Cardiac muscle cell (in vitro differentiated cells and primary cell): ENCODE results near the gene PTPRK. TPM values are rescaled to one million over a fixed set of nuclear protein-coding genes. Genes with fewer than 3 reads are reported as not detected.

Source experiments
- DNase-seq, 2 donors: peaks; one replicate each; pipeline versions ENCODE4 v3.0.0 to v3.0.0-alpha.2; 2010 to 2017; ENCODE audit warnings: low read depth in 1 of 2, low spot score in 1 of 2
- H3K27ac ChIP-seq: fragments of 200-600 bp; sonication (generic); 2 replicates; pipeline ENCODE4 v1.5.1; 2016
- H3K27me3 ChIP-seq: fragments of 200-600 bp; sonication (generic); 2 replicates; pipeline ENCODE4 v1.6.0; 2016; ENCODE audit warnings: control low read depth
- H3K36me3 ChIP-seq: fragments of 200-600 bp; sonication (generic); 2 replicates; pipeline ENCODE4 v1.5.1; 2016; ENCODE audit warnings: control low read depth
- H3K4me1 ChIP-seq: fragments of 200-600 bp; sonication (generic); 2 replicates; pipeline ENCODE4 v1.8.1; 2017; ENCODE audit warnings: low read depth, mild to moderate bottlenecking, mixed run types
- H3K4me3 ChIP-seq: fragments of 200-600 bp; sonication (generic); 2 replicates; pipeline ENCODE4 v1.5.1; 2016; ENCODE audit warnings: mild to moderate bottlenecking
- H3K9me3 ChIP-seq: fragments of 200-600 bp; sonication (generic); 2 replicates; pipeline ENCODE4 v1.5.1; 2017; ENCODE audit warnings: low read depth, mild to moderate bottlenecking, control low read depth
- polyA plus RNA-seq: library from polyadenylated mRNA; unstranded; fragments of >200 nt; fragmentation: Nextera tagmentation; extraction: Ambion mirVana; gene quantifications from 2 replicates; pipeline ENCODE4 v1.2.1, GENCODE V29; 2016
- total RNA-seq: library from RNA; depleted of rRNA; stranded (reverse); fragments of >200 nt; gene quantifications from 2 replicates; pipeline ENCODE4 v1.2.3, GENCODE V29; 2016
- TF ChIP-seq, protein P1 (sequence below): IDR thresholded peaks from 2 replicates; pipeline ENCODE4 v1.5.1; 2012; ENCODE audit warnings: low read depth, mild to moderate bottlenecking, low read length

The PTPRK gene
- total and polyA plus RNA-seq, 2 experiments from 2014 or later, result 48.3 to 73.1 TPM

DNA sequence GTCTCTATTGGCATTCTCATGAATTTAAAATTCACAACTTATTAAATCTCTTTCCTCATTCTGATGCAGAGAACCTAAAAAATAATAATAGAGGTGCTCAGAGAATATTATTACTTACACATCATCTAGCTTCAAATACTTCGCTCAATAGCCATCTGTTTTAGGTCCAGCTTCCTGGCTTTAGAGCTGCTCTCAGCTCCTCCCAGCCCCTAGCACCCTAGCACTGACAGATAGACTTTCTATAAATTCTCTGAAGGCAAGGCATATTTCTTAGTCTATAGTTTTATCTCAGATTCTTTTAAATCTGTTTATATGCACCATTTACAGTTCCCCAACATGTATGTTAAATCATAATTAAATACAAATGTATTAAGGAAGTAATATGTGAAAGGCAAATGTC lies 281.3 kb downstream of the PTPRK start:
- TF ChIP-seq, protein P1, sequence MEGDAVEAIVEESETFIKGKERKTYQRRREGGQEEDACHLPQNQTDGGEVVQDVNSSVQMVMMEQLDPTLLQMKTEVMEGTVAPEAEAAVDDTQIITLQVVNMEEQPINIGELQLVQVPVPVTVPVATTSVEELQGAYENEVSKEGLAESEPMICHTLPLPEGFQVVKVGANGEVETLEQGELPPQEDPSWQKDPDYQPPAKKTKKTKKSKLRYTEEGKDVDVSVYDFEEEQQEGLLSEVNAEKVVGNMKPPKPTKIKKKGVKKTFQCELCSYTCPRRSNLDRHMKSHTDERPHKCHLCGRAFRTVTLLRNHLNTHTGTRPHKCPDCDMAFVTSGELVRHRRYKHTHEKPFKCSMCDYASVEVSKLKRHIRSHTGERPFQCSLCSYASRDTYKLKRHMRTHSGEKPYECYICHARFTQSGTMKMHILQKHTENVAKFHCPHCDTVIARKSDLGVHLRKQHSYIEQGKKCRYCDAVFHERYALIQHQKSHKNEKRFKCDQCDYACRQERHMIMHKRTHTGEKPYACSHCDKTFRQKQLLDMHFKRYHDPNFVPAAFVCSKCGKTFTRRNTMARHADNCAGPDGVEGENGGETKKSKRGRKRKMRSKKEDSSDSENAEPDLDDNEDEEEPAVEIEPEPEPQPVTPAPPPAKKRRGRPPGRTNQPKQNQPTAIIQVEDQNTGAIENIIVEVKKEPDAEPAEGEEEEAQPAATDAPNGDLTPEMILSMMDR, result no peak
- no peak overlapping the region for H3K4me3 ChIP-seq
- H3K9me3 ChIP-seq, result no peaks in the 10 kb centered on the region
- no peaks in the 10 kb centered on the region for H3K27me3 ChIP-seq
- H3K4me1 ChIP-seq, result peaks cover 13% of the 10 kb centered on the region
- peaks cover 8% of the 10 kb centered on the region for H3K36me3 ChIP-seq
- no peak for DNase-seq
- no peak overlapping the region for H3K27ac ChIP-seq

DNA sequence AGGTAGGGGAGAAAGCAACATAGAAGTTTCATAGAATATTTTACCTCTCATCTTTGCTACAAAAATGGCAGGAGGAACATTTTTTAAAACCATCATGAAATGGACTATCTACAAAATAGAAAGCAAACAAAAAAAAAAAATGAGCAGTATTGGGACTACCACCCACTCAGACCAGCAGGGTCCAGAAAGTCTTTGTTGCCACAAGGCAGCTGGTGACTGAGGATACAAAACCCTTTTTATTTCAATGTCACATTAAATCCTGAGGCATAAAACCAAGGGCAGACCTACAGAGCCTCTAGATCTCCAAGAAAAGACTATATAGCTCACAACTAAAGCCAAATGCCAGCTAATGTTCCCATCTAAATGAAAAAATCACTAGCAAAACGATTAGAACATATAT lies 282.2 kb downstream of the PTPRK start:
- Histone ChIP-seq H3K36me3 (peaks cover 8% of the 10 kb centered on the region), H3K27ac (no peak overlapping the region), H3K9me3 (no peaks in the 10 kb centered on the region), H3K4me1 (peaks cover 13% of the 10 kb centered on the region), H3K27me3 (no peaks in the 10 kb centered on the region), H3K4me3 (no peak overlapping the region)
- DNase-seq, result no peak
- TF ChIP-seq, protein P1, result no peak

DNA sequence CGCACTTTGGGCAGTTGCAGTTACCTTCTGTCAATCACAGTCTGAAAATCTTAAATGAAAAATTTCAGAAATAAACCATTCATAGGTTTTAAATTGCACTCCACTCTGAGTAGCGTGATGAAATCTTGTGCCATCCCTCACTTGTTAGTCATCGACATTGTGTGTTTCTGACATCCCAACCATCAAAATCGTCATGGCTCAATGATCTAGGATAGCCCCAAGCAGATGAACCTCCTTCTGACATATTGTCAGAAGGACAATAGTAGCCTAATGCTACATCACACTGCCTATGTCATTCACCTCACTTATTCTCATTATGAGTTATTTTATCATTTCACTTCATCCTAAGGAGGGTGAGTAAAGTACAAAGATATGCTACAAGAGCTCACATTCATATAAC lies 284.8 kb downstream of the PTPRK start:
- TF ChIP-seq, protein P1, result no peak
- Histone ChIP-seq H3K4me3 (no peak overlapping the region), H3K9me3 (no peaks in the 10 kb centered on the region), H3K36me3 (peaks cover 8% of the 10 kb centered on the region), H3K27me3 (no peaks in the 10 kb centered on the region), H3K4me1 (peaks cover 4% of the 10 kb centered on the region), H3K27ac (no peak overlapping the region)
- no peak for DNase-seq

DNA sequence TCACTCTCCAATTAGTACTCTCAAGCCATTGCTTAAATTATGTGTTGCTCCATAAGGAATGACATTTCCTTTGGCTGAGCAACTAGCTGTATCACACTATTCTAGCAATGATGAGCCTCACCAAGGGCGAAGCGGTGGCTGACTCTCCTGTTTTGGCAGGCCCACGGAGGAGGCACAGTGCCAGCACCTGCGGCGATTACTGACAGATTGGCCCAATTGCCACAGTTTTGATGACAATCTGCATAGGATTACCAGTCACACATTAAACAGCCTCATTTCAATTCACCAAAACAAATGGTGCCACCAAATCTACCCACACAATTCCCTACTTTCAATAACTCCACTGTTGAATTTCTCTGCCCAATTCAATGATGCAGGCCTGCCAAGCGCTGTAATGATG lies 286.9 kb downstream of the PTPRK start:
- H3K36me3 ChIP-seq, result peaks cover 4% of the 10 kb centered on the region
- no peaks in the 10 kb centered on the region for H3K9me3 ChIP-seq
- no peaks in the 10 kb centered on the region for H3K4me1 ChIP-seq
- no peak overlapping the region for H3K27ac ChIP-seq
- TF ChIP-seq, protein P1, result no peak
- H3K4me3 ChIP-seq, result no peak overlapping the region
- DNase-seq, result no peak
- no peaks in the 10 kb centered on the region for H3K27me3 ChIP-seq

DNA sequence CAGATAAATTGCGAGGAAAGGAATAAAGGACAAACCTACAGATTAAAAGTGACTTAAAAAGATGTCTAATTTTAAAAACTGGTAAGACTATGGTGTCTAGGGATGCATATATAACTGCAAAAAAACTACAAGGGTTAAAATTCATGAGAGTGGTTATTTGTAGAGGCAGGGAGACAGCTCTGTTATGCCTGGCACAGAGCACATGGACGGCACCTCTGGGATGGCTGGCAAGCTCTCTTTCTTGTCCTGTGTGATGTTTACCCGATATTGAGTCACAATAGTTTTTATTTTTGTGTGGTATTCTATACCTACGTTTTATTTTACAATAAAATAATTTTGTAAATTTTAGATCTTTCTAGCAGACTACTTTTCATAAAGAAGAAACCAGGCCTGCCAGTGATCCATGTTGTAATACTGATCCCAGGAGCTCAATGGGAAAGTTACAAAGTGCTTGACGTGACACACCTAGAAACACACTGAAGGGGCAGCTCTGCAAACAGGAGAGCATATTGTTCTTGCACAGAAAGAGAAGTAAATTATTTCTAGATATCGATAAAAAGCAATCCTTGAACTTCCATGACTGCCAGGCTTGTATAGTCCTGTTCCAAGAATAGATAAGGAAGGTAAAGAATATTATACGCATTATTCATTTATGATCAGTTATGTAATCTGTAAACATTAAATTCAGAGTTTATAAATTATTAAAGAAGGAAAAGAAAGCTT lies 290.0 kb downstream of the PTPRK start:
- peaks cover 4% of the 10 kb centered on the region for H3K36me3 ChIP-seq
- no peaks in the 10 kb centered on the region for H3K27me3 ChIP-seq
- H3K9me3 ChIP-seq, result no peaks in the 10 kb centered on the region
- H3K27ac ChIP-seq, result no peak overlapping the region
- no peaks in the 10 kb centered on the region for H3K4me1 ChIP-seq
- TF ChIP-seq, protein P1, result no peak
- DNase-seq, result no peak
- H3K4me3 ChIP-seq, result no peak overlapping the region
